ENCODE data around the gene FNIP2. TPM values are rescaled to one million over a fixed set of nuclear protein-coding genes. Genes with fewer than 3 reads are reported as not detected.

Gene FNIP2
- total and polyA plus RNA-seq, 9 of the 15 experiments (the other 6 are each of a cell fraction or from before 2014, with no cell fraction given), result 1.7 to 15.5 (median 8.3) TPM

DNA sequence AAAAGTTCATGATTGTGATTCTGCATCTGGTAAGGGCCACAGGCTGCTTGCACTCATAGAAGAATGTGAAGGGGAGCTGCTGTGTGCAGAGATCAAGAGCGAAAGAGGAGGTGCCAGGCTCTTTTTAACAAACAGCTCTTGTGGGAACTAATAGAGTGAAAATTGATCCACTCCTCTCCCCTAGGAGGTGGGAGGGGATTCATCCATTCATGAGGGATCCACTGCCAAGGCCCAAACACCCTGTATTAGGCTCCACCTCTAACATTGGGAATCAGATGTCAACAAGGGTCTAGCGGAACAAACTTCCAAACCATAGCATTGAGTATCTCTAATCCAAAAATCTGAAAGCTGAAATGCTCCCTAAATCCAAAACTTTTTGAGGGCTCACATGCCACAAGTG is 29.2 kb upstream of the FNIP2 start:
- no peaks in the 10 kb centered on the region for H4K20me1 ChIP-seq (replicated peaks; ENCODE audit: control insufficient read depth, insufficient read depth, low read length)
- no peaks in the 10 kb centered on the region for H3K36me3 ChIP-seq (ENCODE audit: control insufficient read depth, insufficient read depth, low read length)

DNA sequence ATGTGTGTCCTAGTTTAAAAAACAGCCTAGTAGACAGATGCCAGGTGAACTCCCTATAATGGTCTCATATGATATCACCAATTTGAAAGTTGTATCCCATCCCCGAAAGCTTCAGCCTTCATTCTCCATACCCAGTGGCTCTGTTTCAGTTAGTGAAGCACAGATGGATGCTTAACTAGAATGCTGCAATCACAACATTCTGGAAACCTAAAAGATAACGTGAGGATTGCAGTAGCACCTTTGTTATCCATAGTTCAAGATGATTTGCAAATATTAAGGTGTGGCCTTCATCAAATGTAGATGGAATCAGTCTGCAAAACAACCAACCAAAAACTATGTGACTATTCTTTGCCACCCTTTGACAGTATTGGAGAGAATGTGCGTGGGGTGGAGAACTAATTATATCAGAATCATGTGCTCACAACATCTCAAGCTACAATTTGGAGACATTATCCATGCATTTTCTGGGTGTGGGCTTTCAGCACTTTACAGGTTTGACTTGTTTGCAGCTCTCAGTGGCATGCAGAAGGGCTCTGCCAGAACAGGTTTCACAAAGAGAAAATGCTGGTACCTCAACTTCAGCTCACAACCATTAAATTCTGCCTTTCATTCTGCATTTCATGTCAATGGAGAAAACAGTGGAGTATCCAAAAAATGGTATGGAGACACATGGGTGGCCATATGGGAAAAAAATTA is 27.4 kb upstream of the FNIP2 start:
- no peaks in the 10 kb centered on the region for H3K4me1 ChIP-seq (replicated peaks in 1 of 2; ENCODE audit: control insufficient read depth in 2 of 2, insufficient read depth in 2 of 2, low read length in 2 of 2)
- H3K4me2 ChIP-seq (ENCODE audit: insufficient read depth, low read length), result no peak overlapping the region
- H3K36me3 ChIP-seq (ENCODE audit: control insufficient read depth, insufficient read depth, low read length), result no peaks in the 10 kb centered on the region
- no peak overlapping the region for H3K27ac ChIP-seq (ENCODE audit: extremely low read depth, low read depth, low read length)
- FAIRE-seq (no peak), DNase-seq (ENCODE audit: extremely low read depth in 1 of 4, low spot score in 3 of 4) (no peak), ATAC-seq (no peak)
- H3K27me3 ChIP-seq (ENCODE audit: control insufficient read depth in 2 of 2, insufficient read depth in 2 of 2, low read length in 2 of 2), result no peaks in the 10 kb centered on the region
- no peaks in the 10 kb centered on the region for H3K79me2 ChIP-seq (ENCODE audit: control insufficient read depth, insufficient read depth, low read length)
- ChIA-PET POLR2A (no interaction called here), CTCF (ENCODE audit: low intra/inter-chr PET ratio) (no interaction called here)
- no peaks in the 10 kb centered on the region for H4K20me1 ChIP-seq (replicated peaks; ENCODE audit: control insufficient read depth, insufficient read depth, low read length)
- H3K9me3 ChIP-seq (replicated peaks; ENCODE audit: control insufficient read depth, insufficient read depth, low read depth, low read length), result no peaks in the 10 kb centered on the region
- no peak overlapping the region for H3K4me3 ChIP-seq
- no peak overlapping the region for H2AFZ ChIP-seq (ENCODE audit: low read depth, low read length)
- no peak overlapping the region for H3K9ac ChIP-seq (ENCODE audit: insufficient read depth in 1 of 2, low read depth in 2 of 2, low read length in 2 of 2)
- no peaks in the 10 kb centered on the region for H3K9me1 ChIP-seq (ENCODE audit: control insufficient read depth, insufficient read depth, low read length)
- in situ Hi-C loops (cut with MboI) (loop anchor here (25.0 kb wide), 1 partner anchor 696 kb away; no protein-coding TSS in a partner anchor), intact Hi-C loops (cut with micrococcal nuclease) (no loop called here)
- BruUV-seq (replicated peaks), result no TSS peak
- WGBS (ENCODE audit: insufficient coverage, low coverage, missing lambda C conversion rate), result 27% methylated on average over 3 of the region's 3 CpGs
- no peak for TF ChIP-seq SIX5 (IDR thresholded peaks at IDR 0.05; ENCODE audit: borderline replicate concordance in 1 of 2, insufficient read depth in 1 of 2, low read depth in 1 of 2, low read length in 2 of 2)
- no peak for TF ChIP-seq ZNF347 (CRISPR knock-in tag; IDR thresholded peaks at IDR 0.05; ENCODE audit: low read depth)
- TF ChIP-seq XRCC5 (IDR thresholded peaks at IDR 0.05; ENCODE audit: low read depth, low read length), result no peak
- TF ChIP-seq FIP1L1 (IDR thresholded peaks at IDR 0.05; ENCODE audit: low read depth, low read length, poor library complexity, severe bottlenecking), result no peak
- TF ChIP-seq TOE1 (IDR thresholded peaks at IDR 0.05; ENCODE audit: borderline replicate concordance), result no peak
- TF ChIP-seq TOE1 (CRISPR knock-in tag; IDR thresholded peaks at IDR 0.05; ENCODE audit: borderline replicate concordance, low read depth), result no peak
- TF ChIP-seq ELF2 (CRISPR knock-in tag; IDR thresholded peaks at IDR 0.05), result no peak
- TF ChIP-seq SMAD4 (CRISPR knock-in tag; conservative IDR thresholded peaks at IDR 0.05), result no peak
- no peak for TF ChIP-seq HNRNPH1 (optimal IDR thresholded peaks at IDR 0.05; ENCODE audit: low read depth, low read length)
- no peak for TF ChIP-seq MAFG (tag; conservative IDR thresholded peaks at IDR 0.05)
- TF ChIP-seq, protein P1, sequence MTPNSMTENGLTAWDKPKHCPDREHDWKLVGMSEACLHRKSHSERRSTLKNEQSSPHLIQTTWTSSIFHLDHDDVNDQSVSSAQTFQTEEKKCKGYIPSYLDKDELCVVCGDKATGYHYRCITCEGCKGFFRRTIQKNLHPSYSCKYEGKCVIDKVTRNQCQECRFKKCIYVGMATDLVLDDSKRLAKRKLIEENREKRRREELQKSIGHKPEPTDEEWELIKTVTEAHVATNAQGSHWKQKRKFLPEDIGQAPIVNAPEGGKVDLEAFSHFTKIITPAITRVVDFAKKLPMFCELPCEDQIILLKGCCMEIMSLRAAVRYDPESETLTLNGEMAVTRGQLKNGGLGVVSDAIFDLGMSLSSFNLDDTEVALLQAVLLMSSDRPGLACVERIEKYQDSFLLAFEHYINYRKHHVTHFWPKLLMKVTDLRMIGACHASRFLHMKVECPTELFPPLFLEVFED (CRISPR knock-in tag; conservative IDR thresholded peaks at IDR 0.05), result no peak
- no peak for TF ChIP-seq TEAD4 (IDR thresholded peaks at IDR 0.05; ENCODE audit: low read length)
- TF ChIP-seq TEAD4 (CRISPR knock-in tag; IDR thresholded peaks at IDR 0.05; ENCODE audit: borderline replicate concordance), result no peak
- TF ChIP-seq MIER1 (IDR thresholded peaks at IDR 0.05; ENCODE audit: low read depth), result no peak

More for the DNA sequence above, 29.2 kb upstream of the FNIP2 start:
- Histone ChIP-seq H3K4me2 (ENCODE audit: insufficient read depth, low read length) (no peak overlapping the region), H3K27ac (ENCODE audit: extremely low read depth, low read depth, low read length) (no peak overlapping the region), H3K9me3 (replicated peaks; ENCODE audit: control insufficient read depth, insufficient read depth, low read depth, low read length) (no peaks in the 10 kb centered on the region), H3K9me1 (ENCODE audit: control insufficient read depth, insufficient read depth, low read length) (no peaks in the 10 kb centered on the region), H2AFZ (ENCODE audit: low read depth, low read length) (no peak overlapping the region), H3K27me3 (ENCODE audit: control insufficient read depth in 2 of 2, insufficient read depth in 2 of 2, low read length in 2 of 2) (no peaks in the 10 kb centered on the region), H3K9ac (ENCODE audit: insufficient read depth in 1 of 2, low read depth in 2 of 2, low read length in 2 of 2) (no peak overlapping the region), H3K4me1 (replicated peaks in 1 of 2; ENCODE audit: control insufficient read depth in 2 of 2, insufficient read depth in 2 of 2, low read length in 2 of 2) (no peaks in the 10 kb centered on the region; a peak in 1 of 5 replicates), H3K79me2 (ENCODE audit: control insufficient read depth, insufficient read depth, low read length) (no peaks in the 10 kb centered on the region), H3K4me3 (no peak overlapping the region)
- FAIRE-seq, result no peak
- POLR2A ChIA-PET, result no interaction called here
- intact Hi-C loops (cut with micrococcal nuclease), result no loop called here
- CTCF ChIA-PET (ENCODE audit: low intra/inter-chr PET ratio), result no interaction called here
- in situ Hi-C loops (cut with MboI), result loop anchor here (25.0 kb wide), 1 partner anchor 698 kb away; no protein-coding TSS in a partner anchor
- TF ChIP-seq U2AF1 (optimal IDR thresholded peaks at IDR 0.05; ENCODE audit: low read depth, low read length) (no peak), CBX8 (IDR thresholded peaks at IDR 0.05; ENCODE audit: borderline replicate concordance, extremely low read depth, low read depth, low read length, poor library complexity, severe bottlenecking) (no peak)
- no peak for DNase-seq (ENCODE audit: extremely low read depth in 1 of 4, low spot score in 3 of 4)
- ATAC-seq, result no peak
- WGBS (ENCODE audit: insufficient coverage, low coverage, missing lambda C conversion rate), result 43% methylated on average over 2 of the region's 2 CpGs
- BruUV-seq (replicated peaks), result no TSS peak

Data from K562 (cell line).